K562 (cell line): ENCODE results near the gene WNT16.

Experiments used
- RAD51 ChIP-seq: fragments of 450-650 bp; IDR thresholded peaks from 2 replicates; pipeline ENCODE4 v1.7.1; 2016; ENCODE audit warnings: low read depth, mild to moderate bottlenecking, borderline replicate concordance
- TF ChIP-seq, protein P1 (sequence below), 3 experiments: IDR thresholded peaks in 2 of 3; conservative IDR thresholded peaks in 1 of 3; 2 replicates each; pipeline ENCODE4 v1.5.1; 2011 to 2012; ENCODE audit warnings: low read length in 3 of 3, mild to moderate bottlenecking in 3 of 3, control low read depth in 2 of 3, improper control_type of control experiment in 1 of 3, inconsistent platforms in 1 of 3, low read depth in 1 of 3, mixed read lengths in 1 of 3, moderate library complexity in 1 of 3; ENCODE audit not compliant: insufficient read depth in 2 of 3
- TF ChIP-seq, protein P2 (sequence below): IDR thresholded peaks from 2 replicates; pipeline ENCODE4 v1.6.1; 2012; ENCODE audit warnings: low read depth, low read length, improper control_type of control experiment, borderline replicate concordance

DNA sequence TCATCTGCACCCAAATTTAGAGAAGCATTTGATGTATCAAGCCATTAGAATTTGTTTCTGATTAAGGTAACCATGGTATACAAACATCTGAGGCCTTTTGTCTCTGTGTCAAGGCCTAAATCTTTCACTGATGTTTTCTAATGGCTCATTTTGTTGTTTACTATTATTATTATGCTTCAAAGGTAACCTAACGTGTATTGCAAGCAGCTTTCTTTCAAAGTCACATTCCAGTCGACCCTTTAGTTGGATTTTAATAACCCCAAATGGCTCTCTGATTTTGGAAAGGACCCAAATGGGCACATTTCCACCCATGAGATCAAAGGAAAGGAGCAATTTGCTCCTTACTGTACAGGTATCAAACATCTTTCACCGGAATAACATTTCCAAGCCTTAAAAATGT is 46.7 kb upstream of the WNT16 start:
- TF ChIP-seq, protein P1, sequence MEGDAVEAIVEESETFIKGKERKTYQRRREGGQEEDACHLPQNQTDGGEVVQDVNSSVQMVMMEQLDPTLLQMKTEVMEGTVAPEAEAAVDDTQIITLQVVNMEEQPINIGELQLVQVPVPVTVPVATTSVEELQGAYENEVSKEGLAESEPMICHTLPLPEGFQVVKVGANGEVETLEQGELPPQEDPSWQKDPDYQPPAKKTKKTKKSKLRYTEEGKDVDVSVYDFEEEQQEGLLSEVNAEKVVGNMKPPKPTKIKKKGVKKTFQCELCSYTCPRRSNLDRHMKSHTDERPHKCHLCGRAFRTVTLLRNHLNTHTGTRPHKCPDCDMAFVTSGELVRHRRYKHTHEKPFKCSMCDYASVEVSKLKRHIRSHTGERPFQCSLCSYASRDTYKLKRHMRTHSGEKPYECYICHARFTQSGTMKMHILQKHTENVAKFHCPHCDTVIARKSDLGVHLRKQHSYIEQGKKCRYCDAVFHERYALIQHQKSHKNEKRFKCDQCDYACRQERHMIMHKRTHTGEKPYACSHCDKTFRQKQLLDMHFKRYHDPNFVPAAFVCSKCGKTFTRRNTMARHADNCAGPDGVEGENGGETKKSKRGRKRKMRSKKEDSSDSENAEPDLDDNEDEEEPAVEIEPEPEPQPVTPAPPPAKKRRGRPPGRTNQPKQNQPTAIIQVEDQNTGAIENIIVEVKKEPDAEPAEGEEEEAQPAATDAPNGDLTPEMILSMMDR (IDR thresholded peaks at IDR 0.05 in 2 of 3, conservative IDR thresholded peaks at IDR 0.05 in 1 of 3; ENCODE audit: insufficient read depth in 2 of 3, low read depth in 1 of 3, low read length in 3 of 3), result no peak
- no peak for TF ChIP-seq RAD51
- TF ChIP-seq, protein P2, sequence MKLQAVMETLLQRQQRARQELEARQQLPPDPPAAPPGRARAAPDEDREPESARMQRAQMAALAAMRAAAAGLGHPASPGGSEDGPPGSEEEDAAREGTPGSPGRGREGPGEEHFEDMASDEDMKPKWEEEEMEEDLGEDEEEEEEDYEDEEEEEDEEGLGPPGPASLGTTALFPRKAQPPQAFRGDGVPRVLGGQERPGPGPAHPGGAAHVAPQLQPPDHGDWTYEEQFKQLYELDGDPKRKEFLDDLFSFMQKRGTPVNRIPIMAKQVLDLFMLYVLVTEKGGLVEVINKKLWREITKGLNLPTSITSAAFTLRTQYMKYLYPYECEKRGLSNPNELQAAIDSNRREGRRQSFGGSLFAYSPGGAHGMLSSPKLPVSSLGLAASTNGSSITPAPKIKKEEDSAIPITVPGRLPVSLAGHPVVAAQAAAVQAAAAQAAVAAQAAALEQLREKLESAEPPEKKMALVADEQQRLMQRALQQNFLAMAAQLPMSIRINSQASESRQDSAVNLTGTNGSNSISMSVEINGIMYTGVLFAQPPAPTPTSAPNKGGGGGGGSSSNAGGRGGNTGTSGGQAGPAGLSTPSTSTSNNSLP, result no peak
